ENCODE measurements around the gene FOXO6. TPM values are rescaled to one million over a fixed set of nuclear protein-coding genes. Genes with fewer than 3 reads are reported as not detected.

Gene FOXO6
- total RNA-seq, 1 experiment from 2014 or later = 0.47 TPM

DNA sequence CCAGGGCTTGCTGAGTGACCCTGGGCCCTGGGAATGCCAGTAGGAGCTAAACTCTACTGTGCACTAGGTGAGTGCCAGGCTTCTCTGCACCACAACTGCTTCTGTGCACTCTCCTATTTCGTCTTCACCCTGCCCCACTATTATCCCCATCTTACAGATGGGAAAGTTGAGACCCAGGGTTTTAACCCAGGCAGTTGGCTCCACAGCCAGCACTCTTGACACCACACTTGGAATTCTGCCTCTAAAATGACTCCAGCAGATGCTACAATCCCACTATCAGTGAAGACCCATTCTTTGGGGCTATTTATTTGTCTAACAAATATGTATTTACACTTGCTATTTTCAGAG, 56.1 kb downstream of the FOXO6 start:
- intact Hi-C loops (cut with micrococcal nuclease; ENCODE audit: unreplicated experiment) = loop anchor here (1.0 to 5.0 kb wide), 2 partner anchors 94 to 150 kb away; no protein-coding TSS in a partner anchor
- Mint-ChIP-seq H3K27me3 (ENCODE audit: unreplicated experiment) (peaks cover 18% of the 10 kb centered on the region), H3K27ac (ENCODE audit: unreplicated experiment) (peak overlapping the region; percentile 43), H3K4me3 (ENCODE audit: low read depth, unreplicated experiment) (no peak overlapping the region), H3K4me1 (ENCODE audit: low read depth, unreplicated experiment) (peaks cover 33% of the 10 kb centered on the region), H3K36me3 (ENCODE audit: insufficient read depth, unreplicated experiment) (peaks cover 11% of the 10 kb centered on the region), H3K9me3 (ENCODE audit: low read depth, unreplicated experiment) (no peaks in the 10 kb centered on the region)
- CTCF ChIA-PET = interaction anchor here (1.0 to 2.4 kb wide), 4 partner anchors 12 to 134 kb away, joined by 3 to 20 read pairs (median 4); no protein-coding TSS in a partner anchor
- no peak for DNase-seq
- BruUV-seq (replicated peaks) = no TSS peak
- TF ChIP-seq, protein P1, sequence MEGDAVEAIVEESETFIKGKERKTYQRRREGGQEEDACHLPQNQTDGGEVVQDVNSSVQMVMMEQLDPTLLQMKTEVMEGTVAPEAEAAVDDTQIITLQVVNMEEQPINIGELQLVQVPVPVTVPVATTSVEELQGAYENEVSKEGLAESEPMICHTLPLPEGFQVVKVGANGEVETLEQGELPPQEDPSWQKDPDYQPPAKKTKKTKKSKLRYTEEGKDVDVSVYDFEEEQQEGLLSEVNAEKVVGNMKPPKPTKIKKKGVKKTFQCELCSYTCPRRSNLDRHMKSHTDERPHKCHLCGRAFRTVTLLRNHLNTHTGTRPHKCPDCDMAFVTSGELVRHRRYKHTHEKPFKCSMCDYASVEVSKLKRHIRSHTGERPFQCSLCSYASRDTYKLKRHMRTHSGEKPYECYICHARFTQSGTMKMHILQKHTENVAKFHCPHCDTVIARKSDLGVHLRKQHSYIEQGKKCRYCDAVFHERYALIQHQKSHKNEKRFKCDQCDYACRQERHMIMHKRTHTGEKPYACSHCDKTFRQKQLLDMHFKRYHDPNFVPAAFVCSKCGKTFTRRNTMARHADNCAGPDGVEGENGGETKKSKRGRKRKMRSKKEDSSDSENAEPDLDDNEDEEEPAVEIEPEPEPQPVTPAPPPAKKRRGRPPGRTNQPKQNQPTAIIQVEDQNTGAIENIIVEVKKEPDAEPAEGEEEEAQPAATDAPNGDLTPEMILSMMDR (IDR thresholded peaks at IDR 0.05; ENCODE audit: unreplicated experiment) = no peak

DNA sequence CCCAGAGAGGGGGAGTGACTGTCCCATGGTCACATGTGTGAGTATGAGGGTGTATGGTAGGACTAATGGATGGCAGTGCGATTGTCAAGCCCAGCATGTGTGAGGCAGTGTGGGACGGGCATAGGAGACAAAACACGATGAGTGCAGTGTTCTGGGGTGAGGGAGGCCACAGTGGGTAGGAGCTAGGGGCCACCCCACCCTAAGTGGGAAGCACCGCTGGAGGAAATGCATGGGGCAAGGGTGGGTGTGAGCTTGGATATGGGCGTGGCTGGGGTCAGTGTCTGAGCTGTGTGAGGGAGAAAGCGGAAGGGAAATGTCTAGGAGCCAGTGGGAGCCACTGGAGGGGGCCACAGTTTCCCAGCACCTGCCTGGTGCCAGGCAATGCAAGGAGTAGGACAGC, 56.5 kb downstream of the FOXO6 start:
- no peak for DNase-seq
- H3K4me1 Mint-ChIP-seq (ENCODE audit: low read depth, unreplicated experiment) = peaks cover 33% of the 10 kb centered on the region
- intact Hi-C loops (cut with micrococcal nuclease; ENCODE audit: unreplicated experiment) = loop anchor here (1.0 to 5.0 kb wide), 2 partner anchors 94 to 150 kb away; no protein-coding TSS in a partner anchor
- H3K9me3 Mint-ChIP-seq (ENCODE audit: low read depth, unreplicated experiment) = no peaks in the 10 kb centered on the region
- TF ChIP-seq, protein P1 (IDR thresholded peaks at IDR 0.05; ENCODE audit: unreplicated experiment) = no peak
- CTCF ChIA-PET = interaction anchor here (1.0 to 2.4 kb wide), 6 partner anchors 12 to 135 kb away, joined by 3 to 21 read pairs (median 5); no protein-coding TSS in a partner anchor
- no peak overlapping the region for H3K4me3 Mint-ChIP-seq (ENCODE audit: low read depth, unreplicated experiment)
- peaks cover 13% of the 10 kb centered on the region for H3K27me3 Mint-ChIP-seq (ENCODE audit: unreplicated experiment)
- peak overlapping the region; percentile 43 for H3K27ac Mint-ChIP-seq (ENCODE audit: unreplicated experiment)
- peaks cover 11% of the 10 kb centered on the region for H3K36me3 Mint-ChIP-seq (ENCODE audit: insufficient read depth, unreplicated experiment)
- BruUV-seq (replicated peaks) = no TSS peak

DNA sequence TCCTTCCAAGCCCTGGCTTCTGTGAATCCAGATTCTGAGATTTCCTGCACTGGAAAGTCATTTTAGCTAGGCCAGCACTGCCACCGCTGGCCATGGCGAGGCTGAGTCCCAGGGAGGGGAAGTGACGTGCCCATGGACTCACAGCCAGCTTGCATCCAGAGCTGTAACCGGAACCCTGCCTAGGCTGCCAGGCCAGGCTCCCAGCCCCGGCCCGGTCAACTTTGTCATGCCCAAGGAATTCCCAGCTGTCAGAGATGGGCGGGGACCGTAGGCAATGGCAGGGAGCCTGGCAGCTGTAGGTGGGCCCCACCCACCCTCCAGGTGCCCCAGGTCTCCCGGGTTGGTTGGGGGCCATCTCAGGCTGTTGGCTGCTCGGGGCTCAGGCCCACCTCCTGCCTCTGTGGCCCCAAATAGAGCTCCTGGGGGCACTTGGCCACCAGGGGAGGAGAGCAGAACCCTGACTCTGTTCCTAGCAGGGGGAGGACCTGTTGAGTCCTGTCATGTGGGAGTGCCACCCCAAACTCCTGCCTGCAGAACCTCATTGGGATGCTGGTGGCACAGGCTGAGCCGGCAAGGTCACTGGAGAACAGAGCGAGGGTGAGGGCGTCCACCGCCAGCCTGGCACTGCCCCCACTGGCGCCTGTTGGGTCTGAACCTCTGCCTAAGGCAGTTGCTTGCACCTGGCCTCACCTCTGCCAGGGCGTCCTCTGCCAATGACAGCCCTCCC, 57.8 kb downstream of the FOXO6 start:
- H3K4me1 Mint-ChIP-seq (ENCODE audit: low read depth, unreplicated experiment) = peaks cover 33% of the 10 kb centered on the region
- intact Hi-C loops (cut with micrococcal nuclease; ENCODE audit: unreplicated experiment) = loop anchor here (5.0 kb wide), 1 partner anchor 152 kb away; no protein-coding TSS in a partner anchor
- no TSS peak for BruUV-seq (replicated peaks)
- CTCF ChIA-PET = interaction anchor here (0.6 to 2.4 kb wide), 9 partner anchors 14 to 178 kb away, joined by 3 to 21 read pairs (median 4); no protein-coding TSS in a partner anchor
- DNase-seq = peak; percentile 93
- H3K4me3 Mint-ChIP-seq (ENCODE audit: low read depth, unreplicated experiment) = no peak overlapping the region
- no peaks in the 10 kb centered on the region for H3K9me3 Mint-ChIP-seq (ENCODE audit: low read depth, unreplicated experiment)
- peaks cover under 1% of the 10 kb centered on the region for H3K27me3 Mint-ChIP-seq (ENCODE audit: unreplicated experiment)
- TF ChIP-seq, protein P1 (IDR thresholded peaks at IDR 0.05; ENCODE audit: unreplicated experiment) = no peak
- H3K36me3 Mint-ChIP-seq (ENCODE audit: insufficient read depth, unreplicated experiment) = peaks cover 11% of the 10 kb centered on the region
- H3K27ac Mint-ChIP-seq (ENCODE audit: unreplicated experiment) = no peak overlapping the region

DNA sequence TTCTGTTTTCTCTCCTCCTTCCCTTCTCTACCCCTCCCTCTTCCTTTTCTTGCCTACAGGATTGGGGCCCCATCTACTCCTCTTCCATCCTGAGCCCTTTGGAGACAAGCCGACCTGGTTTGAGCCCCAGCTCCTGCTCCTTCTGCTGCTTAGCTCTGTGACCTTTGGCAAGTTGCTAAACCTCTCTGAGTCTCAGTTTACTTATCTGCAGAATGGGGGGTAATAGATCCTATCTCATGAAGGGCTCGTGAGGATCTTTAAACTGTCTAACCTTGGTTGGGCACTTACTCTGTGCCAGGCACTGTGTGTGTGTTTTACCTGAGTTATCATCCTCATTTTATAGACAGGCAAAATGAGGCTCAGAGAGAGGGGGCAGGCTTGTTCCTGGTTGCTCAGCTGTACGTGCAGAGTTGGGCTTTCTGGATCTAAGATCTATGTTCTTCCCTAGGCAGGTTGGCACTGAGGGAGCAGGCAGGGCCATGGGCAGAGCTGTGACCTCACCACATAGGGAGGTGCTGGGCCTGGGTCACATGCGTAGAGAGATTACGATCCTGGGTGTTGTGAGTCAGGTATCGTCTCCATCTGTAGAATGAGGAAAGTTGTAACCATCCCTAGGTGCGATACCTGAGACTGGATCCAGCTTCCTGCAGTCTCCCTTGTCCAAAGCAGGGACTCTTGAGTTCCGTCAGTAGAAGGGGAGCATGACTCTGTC, 58.5 kb downstream of the FOXO6 start:
- BruUV-seq (replicated peaks) = no TSS peak
- Mint-ChIP-seq H3K36me3 (ENCODE audit: insufficient read depth, unreplicated experiment) (peaks cover 11% of the 10 kb centered on the region), H3K9me3 (ENCODE audit: low read depth, unreplicated experiment) (no peaks in the 10 kb centered on the region), H3K27ac (ENCODE audit: unreplicated experiment) (no peak overlapping the region), H3K4me3 (ENCODE audit: low read depth, unreplicated experiment) (no peak overlapping the region), H3K27me3 (ENCODE audit: unreplicated experiment) (no peaks in the 10 kb centered on the region), H3K4me1 (ENCODE audit: low read depth, unreplicated experiment) (peaks cover 33% of the 10 kb centered on the region)
- TF ChIP-seq, protein P1 (IDR thresholded peaks at IDR 0.05; ENCODE audit: unreplicated experiment) = no peak
- intact Hi-C loops (cut with micrococcal nuclease; ENCODE audit: unreplicated experiment) = loop anchor here (5.0 kb wide), 1 partner anchor 152 kb away; no protein-coding TSS in a partner anchor
- CTCF ChIA-PET = interaction anchor here (1.4 to 2.4 kb wide), 3 partner anchors 13 to 97 kb away, joined by 7 to 21 read pairs (median 20); no protein-coding TSS in a partner anchor
- no peak for DNase-seq

Measured in Calu3 (cell line).